IPS-15b (cell line): ENCODE results near the gene STK32A.

Experiments used
- H3K27me3 ChIP-seq: one replicate; pipeline ENCODE4 v1.6.1; 2013; ENCODE audit warnings: low read length; ENCODE audit not compliant: control insufficient read depth, insufficient read depth
- H3K36me3 ChIP-seq: one replicate; pipeline ENCODE4 v1.6.1; 2013; ENCODE audit warnings: low read length; ENCODE audit not compliant: control insufficient read depth, insufficient read depth
- H3K4me1 ChIP-seq: one replicate; pipeline ENCODE4 v1.6.1; 2013; ENCODE audit warnings: mild to moderate bottlenecking, low read length; ENCODE audit not compliant: control insufficient read depth, insufficient read depth
- H3K4me3 ChIP-seq: one replicate; pipeline ENCODE4 v1.5.1; 2013; ENCODE audit warnings: low read depth, low read length
- H3K9ac ChIP-seq: one replicate; pipeline ENCODE4 v1.6.1; 2013; ENCODE audit warnings: low read depth, mild to moderate bottlenecking, low read length
- H3K9me3 ChIP-seq: one replicate; pipeline ENCODE4 v1.6.1; 2013; ENCODE audit warnings: mild to moderate bottlenecking, low read length; ENCODE audit not compliant: control insufficient read depth, insufficient read depth

STK32A gene

GRCh38 chr5:147398860-147399259 is 164.0 kb downstream of the STK32A start:
- Histone ChIP-seq H3K9me3 (no peaks in the 10 kb centered on the region), H3K27me3 (no peaks in the 10 kb centered on the region), H3K9ac (no peak overlapping the region), H3K36me3 (peaks cover 58% of the 10 kb centered on the region), H3K4me1 (no peaks in the 10 kb centered on the region), H3K4me3 (no peak overlapping the region)

GRCh38 chr5:147400126-147400809 is 165.4 kb downstream of the STK32A start:
- peaks cover 69% of the 10 kb centered on the region for H3K36me3 ChIP-seq
- H3K9ac ChIP-seq, result no peak overlapping the region
- H3K9me3 ChIP-seq, result no peaks in the 10 kb centered on the region
- H3K4me3 ChIP-seq, result no peak overlapping the region
- no peaks in the 10 kb centered on the region for H3K4me1 ChIP-seq
- no peaks in the 10 kb centered on the region for H3K27me3 ChIP-seq

- Histone ChIP-seq H3K27me3 (no peaks in the 10 kb centered on the region), H3K9ac (no peak overlapping the region), H3K4me3 (no peak overlapping the region), H3K4me1 (no peaks in the 10 kb centered on the region), H3K36me3 (peaks cover 70% of the 10 kb centered on the region), H3K9me3 (no peaks in the 10 kb centered on the region)
These were observed 166.1 kb downstream of the STK32A start for GRCh38 chr5:147400881-147401280.

- no peaks in the 10 kb centered on the region for H3K4me1 ChIP-seq
- no peak overlapping the region for H3K4me3 ChIP-seq
- H3K9ac ChIP-seq, result no peak overlapping the region
- H3K27me3 ChIP-seq, result no peaks in the 10 kb centered on the region
- no peaks in the 10 kb centered on the region for H3K9me3 ChIP-seq
- peaks cover 69% of the 10 kb centered on the region for H3K36me3 ChIP-seq
These were observed 169.1 kb downstream of the STK32A start for GRCh38 chr5:147403651-147404640.

GRCh38 chr5:147404706-147405105 is 169.9 kb downstream of the STK32A start:
- peaks cover 65% of the 10 kb centered on the region for H3K36me3 ChIP-seq
- H3K9ac ChIP-seq, result no peak overlapping the region
- no peaks in the 10 kb centered on the region for H3K27me3 ChIP-seq
- no peaks in the 10 kb centered on the region for H3K4me1 ChIP-seq
- H3K9me3 ChIP-seq, result no peaks in the 10 kb centered on the region
- H3K4me3 ChIP-seq, result no peak overlapping the region

- Histone ChIP-seq H3K4me1 (no peaks in the 10 kb centered on the region), H3K9me3 (no peaks in the 10 kb centered on the region), H3K4me3 (no peak overlapping the region), H3K36me3 (peaks cover 62% of the 10 kb centered on the region), H3K27me3 (no peaks in the 10 kb centered on the region), H3K9ac (no peak overlapping the region)
These were observed 171.8 kb downstream of the STK32A start for GRCh38 chr5:147406636-147407035.

- peaks cover 65% of the 10 kb centered on the region for H3K36me3 ChIP-seq
- H3K9ac ChIP-seq, result no peak overlapping the region
- no peaks in the 10 kb centered on the region for H3K4me1 ChIP-seq
- H3K9me3 ChIP-seq, result no peaks in the 10 kb centered on the region
- no peak overlapping the region for H3K4me3 ChIP-seq
- no peaks in the 10 kb centered on the region for H3K27me3 ChIP-seq
These were observed 172.4 kb downstream of the STK32A start for GRCh38 chr5:147407094-147407681.

GRCh38 chr5:147408980-147409379 is 174.2 kb downstream of the STK32A start:
- Histone ChIP-seq H3K4me3 (no peak overlapping the region), H3K9ac (no peak overlapping the region), H3K27me3 (no peaks in the 10 kb centered on the region), H3K9me3 (no peaks in the 10 kb centered on the region), H3K36me3 (peaks cover 62% of the 10 kb centered on the region), H3K4me1 (no peaks in the 10 kb centered on the region)

- H3K9ac ChIP-seq, result no peak overlapping the region
These were observed 175.9 kb downstream of the STK32A start for GRCh38 chr5:147410496-147411358.

GRCh38 chr5:147411359-147412319 is 176.8 kb downstream of the STK32A start:
- Histone ChIP-seq H3K4me1 (no peaks in the 10 kb centered on the region), H3K27me3 (no peaks in the 10 kb centered on the region), H3K36me3 (peaks cover 55% of the 10 kb centered on the region), H3K4me3 (no peak overlapping the region), H3K9ac (no peak overlapping the region), H3K9me3 (no peaks in the 10 kb centered on the region)

More at GRCh38 chr5:147410496-147411358, 175.9 kb downstream of the STK32A start:
- H3K9me3 ChIP-seq, result no peaks in the 10 kb centered on the region
- no peaks in the 10 kb centered on the region for H3K27me3 ChIP-seq
- H3K4me1 ChIP-seq, result no peaks in the 10 kb centered on the region
- H3K4me3 ChIP-seq, result no peak overlapping the region
- peaks cover 57% of the 10 kb centered on the region for H3K36me3 ChIP-seq
